ENCODE data around the gene NUCKS1. TPM values are rescaled to one million over a fixed set of nuclear protein-coding genes. Genes with fewer than 3 reads are reported as not detected.
A peak's percentile ranks its signal among the peaks of the same experiment; 100 is the strongest.

NUCKS1 gene
- total RNA-seq, 1 donor from 2014 or later = 340 TPM

DNA sequence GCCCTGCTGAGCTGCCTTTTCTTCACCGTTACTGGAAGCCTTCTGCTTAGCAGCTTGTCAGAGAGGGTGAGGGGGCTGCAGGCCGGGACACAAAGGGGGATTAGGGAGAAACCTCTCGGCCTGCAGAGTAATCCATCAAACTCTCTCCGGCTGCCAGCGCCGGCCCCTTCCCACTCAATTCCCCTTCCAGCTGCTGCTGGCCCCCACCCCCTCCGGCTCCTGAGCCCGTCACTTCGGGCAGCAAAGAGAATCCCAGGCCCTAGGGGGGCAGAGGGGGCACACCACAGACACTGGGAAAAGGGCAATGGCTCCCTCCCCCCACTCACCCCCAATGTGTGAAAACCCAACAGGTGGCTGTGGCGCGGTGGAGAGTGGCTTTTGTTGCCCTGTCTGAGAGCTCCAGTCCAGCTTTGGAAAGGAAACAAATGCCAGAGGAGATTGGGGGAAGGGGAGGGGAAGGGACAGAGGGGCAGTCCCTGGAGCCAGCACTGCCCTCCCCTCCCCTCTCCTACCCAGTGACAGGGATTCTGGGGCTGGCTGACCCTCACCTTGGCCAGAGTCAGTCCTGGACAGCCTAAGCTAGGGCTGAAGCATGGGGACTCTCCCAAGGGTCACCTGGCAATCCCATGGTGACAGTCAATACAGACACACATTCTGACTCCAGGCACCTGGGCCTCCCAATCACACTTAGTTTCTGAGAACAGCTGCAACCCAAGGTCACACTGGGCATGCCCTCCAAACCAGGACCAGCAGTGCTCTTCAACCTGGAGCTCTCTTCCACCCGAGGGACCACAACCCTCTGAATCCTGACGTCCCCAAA is 79.2 kb downstream of the NUCKS1 start:
- no peak for DNase-seq (ENCODE audit: extremely low spot score, unreplicated experiment)
- no peak overlapping the region for H3K27ac Mint-ChIP-seq
- H3K9me3 Mint-ChIP-seq = no peaks in the 10 kb centered on the region
- TF ChIP-seq, protein P1, sequence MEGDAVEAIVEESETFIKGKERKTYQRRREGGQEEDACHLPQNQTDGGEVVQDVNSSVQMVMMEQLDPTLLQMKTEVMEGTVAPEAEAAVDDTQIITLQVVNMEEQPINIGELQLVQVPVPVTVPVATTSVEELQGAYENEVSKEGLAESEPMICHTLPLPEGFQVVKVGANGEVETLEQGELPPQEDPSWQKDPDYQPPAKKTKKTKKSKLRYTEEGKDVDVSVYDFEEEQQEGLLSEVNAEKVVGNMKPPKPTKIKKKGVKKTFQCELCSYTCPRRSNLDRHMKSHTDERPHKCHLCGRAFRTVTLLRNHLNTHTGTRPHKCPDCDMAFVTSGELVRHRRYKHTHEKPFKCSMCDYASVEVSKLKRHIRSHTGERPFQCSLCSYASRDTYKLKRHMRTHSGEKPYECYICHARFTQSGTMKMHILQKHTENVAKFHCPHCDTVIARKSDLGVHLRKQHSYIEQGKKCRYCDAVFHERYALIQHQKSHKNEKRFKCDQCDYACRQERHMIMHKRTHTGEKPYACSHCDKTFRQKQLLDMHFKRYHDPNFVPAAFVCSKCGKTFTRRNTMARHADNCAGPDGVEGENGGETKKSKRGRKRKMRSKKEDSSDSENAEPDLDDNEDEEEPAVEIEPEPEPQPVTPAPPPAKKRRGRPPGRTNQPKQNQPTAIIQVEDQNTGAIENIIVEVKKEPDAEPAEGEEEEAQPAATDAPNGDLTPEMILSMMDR (conservative IDR thresholded peaks at IDR 0.05) = no peak
- H3K4me3 Mint-ChIP-seq = peak overlapping the region; percentile 28
- peaks cover 31% of the 10 kb centered on the region for H3K4me1 Mint-ChIP-seq (ENCODE audit: unreplicated experiment)
- no peaks in the 10 kb centered on the region for H3K36me3 Mint-ChIP-seq
- H3K27me3 Mint-ChIP-seq = peaks cover 5% of the 10 kb centered on the region

DNA sequence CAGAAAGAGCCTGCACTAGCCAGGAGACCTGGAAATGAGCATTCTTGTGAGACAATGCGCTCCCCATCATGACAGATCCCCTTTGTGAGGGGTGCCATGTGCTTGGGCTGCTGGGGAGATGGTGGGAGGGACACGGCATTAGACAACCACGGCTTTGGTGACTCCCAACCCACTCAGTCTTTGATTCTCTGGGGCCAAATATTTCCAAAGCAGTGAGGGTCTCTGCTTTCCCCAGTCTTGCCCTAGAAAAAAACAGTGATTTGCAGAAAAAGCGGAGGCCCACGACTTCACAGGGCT is 79.9 kb downstream of the NUCKS1 start:
- no peak overlapping the region for H3K27ac Mint-ChIP-seq
- H3K27me3 Mint-ChIP-seq = peaks cover 5% of the 10 kb centered on the region
- no peak overlapping the region for H3K4me3 Mint-ChIP-seq
- H3K4me1 Mint-ChIP-seq (ENCODE audit: unreplicated experiment) = peaks cover 30% of the 10 kb centered on the region
- H3K9me3 Mint-ChIP-seq = no peaks in the 10 kb centered on the region
- no peak for DNase-seq (ENCODE audit: extremely low spot score, unreplicated experiment)
- TF ChIP-seq, protein P1 (conservative IDR thresholded peaks at IDR 0.05) = no peak
- no peaks in the 10 kb centered on the region for H3K36me3 Mint-ChIP-seq

DNA sequence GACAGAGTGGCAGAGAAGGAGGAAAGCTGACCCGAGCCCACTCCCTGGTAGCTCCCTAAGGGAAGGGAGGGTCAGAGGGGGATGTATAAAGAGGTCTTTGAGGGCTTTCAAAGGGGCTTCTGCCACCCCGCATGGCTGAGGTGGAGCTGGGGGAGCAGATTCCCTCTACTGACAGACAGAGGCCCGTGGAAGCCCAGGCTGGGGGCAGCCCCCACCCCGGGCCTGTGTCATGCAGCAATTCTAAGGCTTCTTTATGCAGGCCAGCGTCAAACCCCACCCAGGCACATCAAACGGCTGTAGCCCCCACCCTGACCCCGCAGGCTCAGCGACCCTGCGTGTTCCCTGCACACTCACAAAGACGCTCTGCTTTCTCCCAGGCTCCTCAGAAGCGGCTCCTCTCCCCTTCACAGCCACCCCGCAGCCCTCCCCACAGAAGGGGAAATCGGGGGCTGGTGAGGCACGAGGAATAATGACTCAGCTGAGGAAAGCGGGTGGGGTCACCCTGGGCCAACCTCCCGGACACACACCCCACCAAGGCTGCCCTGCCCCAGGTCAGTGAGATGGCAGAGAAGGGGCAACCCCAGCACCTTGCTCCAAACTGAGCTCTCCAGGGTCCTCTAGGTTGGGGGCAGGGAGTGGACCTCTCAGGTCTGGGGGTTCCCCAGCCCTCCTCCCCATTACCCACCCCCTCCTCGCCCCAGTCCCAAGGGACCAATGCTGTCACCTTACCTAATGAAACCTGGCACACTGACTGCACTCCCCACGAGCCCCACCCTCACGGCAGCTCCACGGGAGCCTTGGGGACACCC is 80.4 kb downstream of the NUCKS1 start:
- peaks cover 5% of the 10 kb centered on the region for H3K27me3 Mint-ChIP-seq
- H3K27ac Mint-ChIP-seq = no peak overlapping the region
- H3K4me1 Mint-ChIP-seq (ENCODE audit: unreplicated experiment) = peaks cover 32% of the 10 kb centered on the region
- no peak overlapping the region for H3K4me3 Mint-ChIP-seq
- TF ChIP-seq, protein P1 (conservative IDR thresholded peaks at IDR 0.05) = no peak
- DNase-seq (ENCODE audit: extremely low spot score, unreplicated experiment) = no peak
- no peaks in the 10 kb centered on the region for H3K9me3 Mint-ChIP-seq
- H3K36me3 Mint-ChIP-seq = no peaks in the 10 kb centered on the region

DNA sequence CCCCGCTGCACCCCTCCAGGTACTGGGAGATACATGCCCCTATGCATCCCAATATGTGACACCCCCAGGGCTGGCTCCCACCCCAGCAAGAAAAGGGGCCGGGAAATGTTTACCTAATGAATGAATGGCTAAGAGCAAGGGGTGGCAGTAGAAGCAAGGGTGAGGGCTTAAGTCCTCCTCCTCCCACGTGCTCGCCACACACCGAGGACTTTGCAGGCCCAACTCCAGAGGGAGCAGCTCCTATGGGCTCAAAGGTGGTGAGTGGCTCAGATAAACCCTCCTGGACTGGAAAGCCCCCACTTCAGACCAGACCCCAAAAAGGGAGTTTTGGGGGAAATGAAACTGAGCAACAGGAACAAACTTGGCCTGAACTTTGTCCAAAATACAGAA is 81.0 kb downstream of the NUCKS1 start:
- H3K4me1 Mint-ChIP-seq (ENCODE audit: unreplicated experiment) = peaks cover 32% of the 10 kb centered on the region
- no peaks in the 10 kb centered on the region for H3K9me3 Mint-ChIP-seq
- H3K27me3 Mint-ChIP-seq = peaks cover 5% of the 10 kb centered on the region
- TF ChIP-seq, protein P1 (conservative IDR thresholded peaks at IDR 0.05) = no peak
- H3K27ac Mint-ChIP-seq = no peak overlapping the region
- no peak overlapping the region for H3K4me3 Mint-ChIP-seq
- H3K36me3 Mint-ChIP-seq = no peaks in the 10 kb centered on the region
- DNase-seq (ENCODE audit: extremely low spot score, unreplicated experiment) = no peak

DNA sequence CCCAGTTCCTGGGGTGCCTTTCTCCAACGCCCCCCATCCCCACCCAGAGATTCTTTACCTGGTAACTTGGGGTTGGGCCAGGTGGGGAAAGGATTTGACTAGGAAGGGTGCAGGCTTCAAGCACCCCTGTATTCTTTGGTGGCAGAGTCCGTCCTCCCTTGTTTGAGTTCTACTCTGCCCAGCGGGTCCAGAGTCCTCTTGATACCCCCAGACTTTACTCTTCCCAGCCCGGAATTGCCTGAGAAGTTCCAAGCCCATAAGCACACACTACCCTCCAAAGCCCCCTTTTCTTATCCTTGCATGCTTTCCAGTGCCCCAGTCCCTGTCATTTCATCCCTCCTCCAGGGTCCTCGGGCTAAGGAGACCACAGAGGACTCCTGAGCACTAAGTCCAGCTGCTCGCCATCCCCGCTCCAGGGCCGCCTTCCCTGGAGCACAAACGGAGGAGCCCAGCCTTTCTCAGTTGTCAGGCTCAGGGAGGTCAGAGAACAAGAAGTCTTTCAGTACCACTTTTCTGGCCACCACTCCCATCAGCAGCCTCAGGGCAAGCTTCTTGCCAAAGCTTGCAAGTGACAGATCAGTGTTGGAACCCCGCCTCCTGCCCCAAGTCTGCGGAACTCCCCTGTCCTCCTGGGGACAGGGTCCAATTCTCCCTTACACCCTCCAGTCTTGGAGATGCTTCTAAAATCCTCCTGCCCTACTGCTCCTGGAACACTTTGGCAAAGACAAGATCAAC is 81.9 kb downstream of the NUCKS1 start:
- Mint-ChIP-seq H3K27ac (no peak overlapping the region), H3K36me3 (no peaks in the 10 kb centered on the region), H3K9me3 (no peaks in the 10 kb centered on the region), H3K4me1 (ENCODE audit: unreplicated experiment) (peaks cover 32% of the 10 kb centered on the region), H3K27me3 (peaks cover 5% of the 10 kb centered on the region), H3K4me3 (peak overlapping the region; percentile 36)
- TF ChIP-seq, protein P1 (conservative IDR thresholded peaks at IDR 0.05) = no peak
- DNase-seq (ENCODE audit: extremely low spot score, unreplicated experiment) = no peak

Data from type B pancreatic cell (in vitro differentiated cells).